NCI-H69 (cell line): ENCODE results near the gene UEVLD.
"Not testable (repeated sequence)": the region's sequence is repeated elsewhere in the genome, so short reads cannot be mapped to it uniquely, and the experiment has no call there.

Source experiments
- DNase-seq: peaks from one replicate; lab custom pipeline; 2025; lab: John Stamatoyannopoulos, UW

UEVLD gene

DNA sequence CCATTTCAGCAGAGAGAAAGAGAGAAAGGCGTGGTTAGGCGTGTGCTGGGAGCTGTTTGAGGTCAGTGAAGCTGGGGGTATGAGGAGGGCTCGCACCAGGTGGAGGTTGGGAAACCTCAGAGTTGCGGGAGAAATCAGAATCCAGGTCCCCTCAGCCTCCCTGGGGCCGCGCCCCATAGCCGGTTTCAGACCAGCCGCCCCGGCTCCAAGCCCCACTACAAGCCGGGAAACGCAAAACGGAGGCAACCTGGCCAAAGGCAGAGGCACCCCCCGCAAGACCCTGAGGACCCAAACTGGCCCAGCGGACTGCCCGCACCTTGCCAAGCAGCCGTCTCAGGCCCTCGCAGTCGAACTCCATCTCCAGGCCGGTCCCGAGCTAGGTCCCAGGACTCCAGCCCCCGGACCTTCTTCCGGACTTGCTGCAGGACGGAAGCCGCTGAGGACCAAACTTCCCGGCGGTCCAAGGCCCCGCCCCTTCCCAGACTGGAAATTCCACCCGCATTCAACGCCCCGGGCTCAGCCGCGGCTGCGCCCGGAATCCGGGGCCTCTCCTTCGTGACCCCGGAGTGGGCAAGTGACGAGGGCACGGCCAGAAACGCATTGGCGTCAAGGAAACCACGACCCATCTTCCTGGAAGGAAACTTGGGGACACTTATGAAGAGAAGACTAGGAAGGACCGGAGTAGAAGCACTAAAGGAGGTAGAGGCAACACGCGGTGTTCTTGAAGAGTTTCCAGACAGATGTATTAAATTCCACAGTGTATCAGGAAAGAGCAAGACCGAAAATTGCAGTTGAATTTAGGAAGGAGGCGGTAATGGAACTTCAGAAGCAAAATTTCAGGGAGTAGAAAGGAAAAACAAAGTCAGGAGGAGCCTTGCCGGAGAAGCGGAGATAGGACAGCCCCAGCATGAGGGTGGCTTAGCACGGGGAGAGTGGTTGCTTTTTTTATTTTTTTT, at the start of gene UEVLD:
UEVLD (minus strand) TSS at position 438 of the 956 bp plus-strand sequence; CDS start at position 358, 80 bp downstream.
- DNase-seq: peak; percentile 92

DNA sequence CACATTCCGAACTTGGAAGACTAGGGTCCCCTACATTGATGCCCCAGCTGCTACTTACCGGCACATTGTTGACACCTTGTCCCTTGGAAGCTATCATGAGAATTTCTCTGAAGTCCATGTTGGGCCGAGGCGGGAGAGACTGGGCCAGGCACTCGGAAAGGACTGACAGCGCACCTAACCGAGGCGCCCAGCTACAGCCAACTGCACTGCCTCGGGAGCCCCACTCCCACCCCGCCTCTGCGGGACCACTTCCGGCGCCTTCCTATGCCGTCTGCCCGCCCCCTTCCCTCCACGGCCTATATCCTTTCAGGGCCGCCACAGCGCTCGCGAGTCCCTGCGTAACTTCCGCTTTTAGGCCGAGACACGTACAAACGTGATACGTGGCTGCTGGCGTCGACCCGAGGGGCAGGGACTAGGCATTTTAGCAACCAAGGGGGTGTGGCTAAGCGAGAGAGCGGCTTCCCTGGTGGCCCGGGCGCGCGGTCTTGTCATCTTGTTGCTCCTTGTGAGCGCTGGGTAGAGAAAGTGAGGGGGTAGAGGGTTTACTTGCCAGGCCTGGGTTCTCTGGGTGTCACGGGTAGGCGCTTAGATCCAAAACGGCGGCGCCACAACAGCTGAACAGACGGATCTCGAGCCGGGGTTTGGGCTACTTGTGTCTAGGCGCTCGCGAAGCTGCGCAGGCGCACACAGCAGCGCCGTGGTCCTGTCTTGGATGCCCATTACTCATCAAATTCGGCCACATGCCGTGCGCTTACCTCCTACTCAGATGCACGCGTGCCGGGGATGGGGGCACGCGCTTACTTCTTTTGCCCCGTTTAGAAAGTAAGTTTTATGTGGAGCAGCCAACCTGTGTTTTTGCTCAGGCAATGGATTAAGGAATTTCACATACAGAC, 45.9 kb upstream of the UEVLD start, which contains the start of gene SPTY2D1:
SPTY2D1 (minus strand) TSS at position 203 of the 893 bp plus-strand sequence; CDS start at position 118, 85 bp downstream.
- DNase-seq: peak; percentile 100

DNA sequence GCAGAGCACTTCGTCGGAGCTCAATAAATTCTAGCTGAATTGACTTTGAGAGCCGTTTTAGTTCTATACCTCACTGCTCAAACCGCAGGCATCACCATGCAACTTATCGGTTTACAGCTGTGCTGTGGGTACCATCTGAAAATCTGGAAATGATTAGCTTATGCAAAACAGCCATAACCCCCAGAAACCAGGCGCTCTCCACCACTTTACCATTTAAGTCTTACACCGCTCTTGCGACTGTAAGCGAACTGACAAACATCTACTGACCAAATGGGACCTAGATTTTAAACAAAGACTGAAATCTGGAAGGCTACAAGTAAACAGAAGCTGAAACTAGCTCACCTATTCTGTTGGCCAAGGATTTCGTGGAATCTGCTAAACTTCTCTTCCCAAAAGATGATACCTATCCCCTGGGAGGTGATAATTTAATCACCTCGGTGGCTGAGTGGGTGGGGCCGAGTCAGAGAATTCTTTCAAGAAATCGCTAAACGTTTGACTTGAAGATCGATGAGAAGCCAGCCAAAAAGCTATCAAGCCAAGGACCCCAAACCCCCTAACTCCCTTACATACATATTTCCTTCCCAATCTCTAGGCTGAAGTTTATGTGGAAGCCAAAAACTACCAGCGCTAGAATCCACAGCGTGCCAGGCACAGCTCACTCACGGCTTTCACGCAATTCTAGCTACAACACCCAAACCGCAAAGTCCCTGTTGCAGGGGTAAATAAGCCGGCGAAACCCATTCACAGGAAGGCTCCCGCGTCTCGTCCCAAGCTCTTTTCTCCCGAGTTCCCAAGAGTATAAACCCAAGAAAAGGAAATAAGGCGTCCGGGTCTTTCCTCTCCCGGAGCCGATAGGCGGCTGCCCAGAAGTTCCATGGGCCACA, 45.0 kb upstream of the UEVLD start:
- peak; percentile 53 for DNase-seq

DNA sequence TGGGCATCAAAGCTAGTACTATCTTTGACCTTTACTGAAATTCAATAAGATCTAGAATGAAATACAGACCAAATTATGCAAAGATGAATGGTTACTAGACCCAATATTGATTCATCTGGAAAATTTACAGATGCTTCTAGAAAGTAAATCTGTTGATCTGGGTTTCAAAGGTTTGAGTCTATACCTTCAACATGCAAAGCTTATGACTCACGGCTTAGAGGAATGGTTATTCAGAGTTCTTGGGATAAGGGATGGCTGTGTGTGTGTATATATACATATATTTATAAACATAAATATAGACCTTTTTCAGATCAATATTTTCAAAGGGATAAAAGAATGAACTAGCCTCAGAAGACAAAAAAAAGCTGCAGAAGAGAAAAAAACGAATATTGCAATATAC, 44.3 kb upstream of the UEVLD start:
- no peak for DNase-seq

DNA sequence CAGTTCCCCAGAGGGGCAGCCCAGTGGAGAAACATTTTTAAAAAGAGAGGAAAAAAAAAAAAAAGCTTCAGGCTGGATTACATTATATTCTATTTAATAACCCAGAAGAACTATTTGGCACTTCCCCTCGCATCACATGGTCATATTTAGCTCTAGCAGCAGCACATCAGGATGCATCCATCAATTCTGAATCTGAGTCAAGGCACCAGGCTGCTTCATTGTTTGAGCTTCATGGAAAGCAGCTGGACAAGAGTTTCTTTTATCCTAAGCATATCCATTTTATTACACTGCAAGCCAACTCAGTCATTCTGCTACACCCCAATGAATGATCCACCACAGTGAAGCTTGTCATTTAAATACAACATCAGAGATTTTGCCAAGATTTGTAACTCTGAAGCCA, 35.6 kb upstream of the UEVLD start:
- DNase-seq: no peak

DNA sequence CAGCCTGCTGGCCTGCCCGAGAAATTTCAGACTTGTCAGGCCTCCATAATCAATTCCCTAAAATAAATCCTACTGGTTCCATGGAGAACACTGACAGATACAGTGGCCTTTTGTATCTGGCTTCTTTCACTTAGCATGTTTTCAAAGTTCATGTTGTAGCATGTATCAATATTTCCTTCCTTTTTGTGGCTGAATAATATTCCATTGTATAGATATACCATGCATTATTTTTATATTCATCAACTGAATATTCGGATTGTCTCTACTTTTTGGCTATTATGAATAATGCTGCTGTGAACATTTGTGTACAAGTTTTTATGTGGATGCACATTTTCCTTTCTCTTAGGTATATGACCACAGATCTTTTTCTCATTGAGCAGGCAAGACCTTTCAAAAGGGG, 35.2 kb upstream of the UEVLD start:
- DNase-seq: no peak

DNA sequence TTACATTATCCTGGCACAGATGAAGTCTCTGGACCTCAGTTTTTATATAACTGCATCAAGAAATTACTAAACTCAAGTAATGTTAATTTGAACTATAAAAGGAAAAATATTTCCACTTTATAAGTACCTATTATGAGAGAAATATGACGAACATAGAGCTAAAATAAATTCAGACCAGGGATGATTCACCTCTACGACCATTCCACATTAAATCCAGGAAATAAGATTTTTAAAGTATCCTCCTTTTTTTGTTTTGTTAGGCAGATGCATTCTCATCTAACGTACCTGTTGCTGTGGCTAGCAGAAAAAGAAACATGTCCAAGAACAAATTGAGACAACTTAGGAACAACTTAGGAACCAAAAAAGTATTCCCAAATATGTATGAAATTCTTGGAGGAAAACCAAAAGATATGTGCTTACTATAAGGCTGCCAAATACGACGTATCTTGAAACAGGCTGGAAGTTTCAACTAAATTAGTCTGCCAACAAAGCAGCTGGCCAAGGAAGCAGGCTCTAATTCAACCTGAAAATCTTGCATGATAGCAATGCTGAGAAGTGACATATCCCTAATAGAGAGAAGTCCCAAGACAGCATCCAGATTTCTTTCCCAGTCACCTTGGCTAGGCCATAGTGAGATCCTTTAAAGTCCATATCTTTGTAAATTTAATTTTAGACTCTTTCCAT, 29.9 kb upstream of the UEVLD start:
- no peak for DNase-seq

DNA sequence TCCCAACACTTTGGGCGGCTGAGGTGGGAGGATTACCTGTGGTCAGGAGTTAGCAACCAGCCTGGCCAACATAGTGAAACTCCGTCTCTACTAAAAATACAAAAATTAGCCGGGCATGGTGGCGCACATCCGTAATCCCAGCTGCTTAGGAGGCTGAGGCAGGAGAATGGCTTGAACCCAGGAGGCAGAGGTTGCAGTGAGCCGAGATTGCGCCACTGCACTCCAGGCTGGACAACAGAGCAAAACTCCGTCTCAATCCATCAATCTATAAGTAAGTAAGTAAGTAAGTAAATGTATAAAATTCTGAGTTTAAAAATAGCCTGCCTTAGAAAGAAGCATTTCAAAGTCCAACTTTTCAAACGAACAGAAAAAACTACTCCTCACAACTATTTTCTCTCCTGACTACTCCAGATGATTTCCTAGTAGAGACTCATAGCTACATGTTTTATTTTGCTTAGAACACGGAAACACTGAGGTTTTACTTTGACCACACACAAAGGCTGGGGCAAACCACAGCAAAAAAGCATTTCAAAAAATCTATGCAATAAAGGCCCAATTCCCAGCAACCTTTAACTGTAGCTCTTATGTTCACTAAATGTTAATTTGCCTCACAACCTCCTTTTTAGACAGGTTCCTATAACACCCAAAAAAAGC, 29.3 kb upstream of the UEVLD start:
- no peak for DNase-seq

DNA sequence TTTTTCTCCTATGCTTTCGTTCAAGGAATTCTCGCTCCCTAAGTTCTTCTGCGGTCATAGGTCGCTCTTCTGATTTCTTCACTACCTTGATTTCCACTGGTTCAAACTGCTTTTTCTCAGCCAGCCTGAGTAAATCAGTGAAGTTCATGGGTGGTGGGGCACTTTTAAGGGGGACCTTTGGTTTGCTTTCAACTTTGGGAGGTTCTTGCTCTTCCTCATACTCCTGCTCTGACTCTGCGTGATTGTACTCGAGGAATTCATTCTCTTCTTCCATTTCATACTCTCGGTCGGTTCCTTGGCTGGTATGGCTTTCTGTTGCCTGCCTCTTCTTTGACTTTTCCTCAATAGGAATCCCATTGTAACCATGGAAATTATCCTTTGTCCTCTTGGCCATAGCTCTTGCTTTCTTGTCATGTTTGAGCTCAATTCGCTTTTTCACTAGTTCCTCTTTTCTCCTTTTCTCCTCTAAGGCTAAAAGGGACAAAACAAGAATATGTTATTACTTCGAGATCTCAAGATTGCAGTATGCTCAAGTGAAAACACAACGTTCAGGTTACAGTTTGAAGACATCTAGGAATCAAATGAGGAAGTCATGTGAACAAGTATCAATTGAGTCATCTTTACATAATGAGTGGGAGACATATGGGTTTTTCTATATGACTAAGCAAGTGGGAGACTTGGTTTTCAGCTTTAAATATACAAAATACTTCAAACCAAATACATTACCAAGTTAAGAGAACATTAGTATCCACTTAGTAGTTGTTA, 27.3 kb upstream of the UEVLD start:
- DNase-seq: no peak

DNA sequence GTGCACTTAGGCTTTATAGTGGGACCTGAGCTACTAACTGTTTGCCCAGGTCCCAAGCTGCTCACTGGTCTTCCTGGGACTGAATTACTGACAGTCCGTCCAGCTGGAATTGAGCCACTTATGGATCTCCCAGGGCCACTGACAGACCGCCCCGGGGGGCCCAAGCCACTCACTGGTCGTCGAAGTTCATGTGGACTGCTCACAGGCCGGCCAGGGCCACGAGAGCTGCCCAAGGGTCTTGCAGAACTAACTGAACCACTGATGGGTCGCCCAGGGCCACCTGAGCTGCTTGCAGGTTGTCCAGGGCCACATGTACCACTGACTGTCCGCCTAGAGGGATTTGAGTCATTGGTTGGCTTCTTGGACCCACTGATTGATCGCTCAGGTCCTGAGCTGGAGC, 26.1 kb upstream of the UEVLD start:
- no peak for DNase-seq

DNA sequence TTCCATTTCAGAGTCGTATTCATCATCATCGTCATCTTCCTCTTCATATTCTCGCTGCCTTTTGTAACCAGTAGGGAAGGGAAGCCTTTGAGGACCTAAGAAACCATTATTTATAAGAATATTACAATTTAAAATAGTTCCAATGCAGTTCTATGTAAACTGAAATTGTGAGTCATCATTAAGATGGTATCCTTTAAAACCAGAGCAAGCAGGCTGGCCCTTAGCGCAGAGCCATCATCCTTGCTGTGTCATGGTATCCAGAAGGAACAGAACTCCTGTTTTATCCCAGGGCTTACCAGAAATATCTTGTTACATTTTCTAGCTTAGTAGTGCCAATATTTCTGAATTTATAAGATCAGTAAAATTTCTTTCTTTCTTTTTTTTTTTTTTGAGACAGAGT, 23.9 kb upstream of the UEVLD start:
- DNase-seq: no peak

DNA sequence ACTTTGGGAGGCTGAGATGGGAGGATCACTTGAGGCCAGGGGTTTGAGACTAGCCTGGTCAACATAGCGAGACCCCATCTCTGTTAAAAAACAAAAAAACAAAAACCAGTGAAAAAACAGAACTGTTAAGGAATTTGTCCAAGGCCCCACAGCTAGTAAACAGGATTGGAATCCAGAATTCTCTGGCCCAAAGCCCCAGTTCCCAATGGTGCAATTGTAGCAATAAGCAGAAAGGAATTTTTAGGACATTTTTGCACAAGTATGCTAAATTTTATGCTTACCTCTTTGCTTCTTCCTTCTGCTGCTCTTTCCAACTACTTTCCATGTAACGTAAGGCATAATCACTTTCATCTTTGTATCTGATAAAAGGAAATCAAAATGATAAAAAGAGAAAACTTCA, 22.7 kb upstream of the UEVLD start:
- no peak for DNase-seq

DNA sequence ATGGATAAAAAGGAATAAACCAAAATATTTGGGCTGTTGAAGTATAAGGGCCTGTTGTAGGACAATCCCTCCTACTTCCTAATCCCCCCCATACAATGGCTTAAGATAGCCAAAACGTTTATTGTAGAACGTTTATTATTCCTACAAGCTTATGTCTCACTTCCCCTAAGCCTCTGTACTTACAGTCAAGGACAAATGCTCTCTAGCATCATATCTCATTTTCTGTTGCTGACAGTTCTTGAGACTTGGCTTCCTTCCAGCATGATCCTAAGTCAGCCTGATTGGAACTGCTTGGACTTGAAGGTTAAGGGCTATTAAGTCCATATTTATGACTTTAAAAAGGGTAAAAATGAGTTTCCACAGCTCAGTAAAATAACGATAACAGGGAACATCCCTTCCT, 19.8 kb upstream of the UEVLD start:
- DNase-seq: no peak

DNA sequence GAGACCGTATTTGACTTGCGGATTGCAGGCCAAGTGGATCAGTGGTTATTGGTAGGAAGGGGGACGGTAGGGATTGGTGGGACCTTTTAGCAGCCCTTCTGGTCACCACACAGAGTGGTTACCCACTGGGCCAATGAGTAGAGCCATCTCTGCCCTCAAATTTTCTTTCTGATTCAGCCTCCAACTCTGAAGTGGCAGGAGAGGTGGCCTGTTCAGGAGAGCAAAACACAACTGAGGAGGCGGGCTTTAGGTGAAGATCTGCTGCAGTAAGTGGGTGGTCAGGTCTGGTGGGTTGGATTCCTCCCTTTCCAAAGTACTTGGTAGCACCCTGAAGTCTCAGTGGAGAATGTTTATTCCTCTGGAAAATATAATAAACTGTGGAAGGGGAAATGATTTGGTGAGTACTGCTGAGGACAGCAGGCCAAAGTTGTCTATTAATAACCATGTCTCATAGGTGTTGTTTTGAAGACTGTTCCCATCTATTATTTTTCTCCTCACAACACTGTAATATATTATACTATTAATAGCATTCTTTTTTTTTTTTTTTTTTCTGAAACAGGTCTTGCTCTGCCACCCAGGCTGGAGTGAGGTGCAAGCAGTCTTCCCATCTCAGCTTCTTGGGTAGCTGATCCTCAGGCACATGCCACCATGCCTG, 12.5 kb upstream of the UEVLD start:
- DNase-seq: no peak

DNA sequence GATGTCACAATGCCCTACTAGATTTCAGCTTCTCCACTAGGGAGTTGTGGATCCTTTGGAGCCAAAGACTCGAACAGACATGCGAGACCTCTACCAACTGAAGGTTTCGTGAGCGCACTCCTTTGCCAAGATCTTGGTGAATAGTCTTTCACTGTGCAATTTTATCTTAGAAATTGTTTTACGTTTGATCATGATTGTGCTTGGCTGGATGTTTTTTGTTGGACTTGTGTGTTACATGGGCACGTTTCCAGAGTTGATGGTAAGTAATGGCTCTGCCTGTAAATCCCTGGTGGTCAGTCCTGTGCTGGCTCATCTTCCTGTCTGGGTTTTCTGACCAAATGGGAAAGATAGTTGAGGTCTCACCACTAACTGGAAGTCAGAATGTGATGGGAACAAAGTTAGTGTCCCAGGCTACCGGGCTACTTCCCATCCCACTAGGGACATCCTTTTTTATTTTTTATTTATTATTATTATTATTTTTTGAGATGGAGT, 11.3 kb upstream of the UEVLD start, which contains the start of gene MISFA:
MISFA (plus strand) TSS at position 51 of the 492 bp plus-strand sequence; CDS start at position 191, 140 bp downstream.
- DNase-seq: no peak

DNA sequence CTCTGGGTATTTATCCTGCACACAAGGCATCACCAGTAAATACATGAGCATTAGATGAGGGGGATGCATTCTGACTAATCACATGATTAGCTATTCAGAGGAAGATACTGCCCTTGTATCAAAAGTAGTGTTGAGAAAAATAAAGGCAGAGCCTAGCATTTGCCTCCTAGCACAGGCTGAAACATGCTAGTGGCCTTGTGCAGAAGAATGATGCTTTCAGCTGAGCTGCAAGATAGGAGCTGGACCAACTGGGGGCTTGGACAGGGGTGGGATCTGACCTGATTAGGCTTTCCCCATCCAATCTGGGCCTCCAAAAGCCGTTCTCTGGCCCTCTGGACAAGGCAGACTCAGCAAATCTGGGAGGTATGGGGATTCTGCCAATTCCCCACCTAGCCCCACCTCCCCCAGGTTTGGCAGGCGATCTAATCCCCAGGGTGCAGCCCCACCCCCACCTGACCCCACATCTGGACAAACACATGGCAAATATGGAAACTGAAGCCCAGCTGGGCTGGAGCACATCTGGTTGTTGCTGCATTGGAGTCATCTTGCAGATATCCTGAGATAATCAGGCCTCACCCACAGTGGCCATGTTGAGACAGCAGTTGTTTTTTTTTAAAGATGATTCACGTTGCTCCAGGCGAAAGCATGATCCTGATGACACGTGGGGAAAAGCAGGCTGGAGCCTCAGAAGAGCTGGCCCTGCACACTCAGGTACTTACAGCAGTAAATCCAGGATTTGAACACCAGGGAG, 6.6 kb upstream of the UEVLD start:
- peak; percentile 16 for DNase-seq

DNA sequence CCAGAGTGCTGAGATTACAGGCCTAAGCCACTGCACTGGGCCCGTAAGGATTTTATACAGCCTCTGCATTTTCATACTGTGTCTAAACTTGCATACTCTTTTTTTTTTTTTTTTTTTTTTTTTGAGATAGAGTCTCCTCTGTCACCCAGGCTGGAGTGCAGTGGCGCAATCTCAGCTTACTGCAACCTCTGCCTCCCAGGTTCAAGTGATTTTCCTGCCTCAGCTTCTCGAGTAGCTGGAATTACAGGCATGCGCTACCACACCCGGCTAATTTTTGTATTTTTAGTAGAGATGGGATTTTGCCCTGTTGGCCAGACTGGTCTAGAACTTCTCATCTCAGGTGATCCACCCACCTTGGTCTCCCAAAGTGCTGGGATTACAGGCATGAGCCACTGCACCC, 5.6 kb upstream of the UEVLD start:
- DNase-seq: not testable (repeated sequence)

DNA sequence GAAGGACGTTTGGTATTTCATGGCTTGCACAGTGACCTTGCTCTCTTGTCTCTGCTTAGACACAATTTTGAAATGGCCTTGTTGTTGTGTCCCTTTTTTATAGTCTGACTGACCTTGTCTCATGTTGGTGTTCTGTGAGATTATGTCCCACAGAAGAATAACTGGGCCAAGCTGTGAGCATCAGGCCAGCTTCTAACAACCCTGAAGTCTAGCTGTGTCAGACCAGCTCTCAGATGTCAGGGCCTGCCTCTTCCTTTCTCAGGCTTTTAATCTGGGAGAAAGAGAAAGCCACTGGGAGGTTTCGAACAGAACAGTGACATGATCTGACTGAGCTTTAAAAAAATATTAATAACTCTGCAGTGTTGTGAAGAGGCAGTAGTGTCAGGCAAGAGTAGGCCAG, 2.0 kb upstream of the UEVLD start:
- DNase-seq: no peak
